Measurements from ENCODE around the gene HBG1.

HBG1 gene

GRCh38 chr11:5288906-5289550, 39.4 kb upstream of the HBG1 start:
- TF ChIP-seq CTCF (IDR thresholded peaks at IDR 0.05): no peak
- TF ChIP-seq ZFX (IDR thresholded peaks at IDR 0.05; ENCODE audit: borderline replicate concordance): no peak

GRCh38 chr11:5288108-5288905, 38.6 kb upstream of the HBG1 start:
- TF ChIP-seq CTCF (IDR thresholded peaks at IDR 0.05): no peak
- TF ChIP-seq ZFX (IDR thresholded peaks at IDR 0.05; ENCODE audit: borderline replicate concordance): no peak
- H3K27ac ChIP-seq: no peak overlapping the region

More at GRCh38 chr11:5288906-5289550, 39.4 kb upstream of the HBG1 start:
- H3K27ac ChIP-seq: no peak overlapping the region

- H3K27ac ChIP-seq: no peak overlapping the region
- TF ChIP-seq CTCF (IDR thresholded peaks at IDR 0.05): no peak
- TF ChIP-seq ZFX (IDR thresholded peaks at IDR 0.05; ENCODE audit: borderline replicate concordance): no peak
Observed at GRCh38 chr11:5286901-5287300, 37.2 kb upstream of the HBG1 start.

GRCh38 chr11:5286351-5286750, 36.7 kb upstream of the HBG1 start:
- no peak for TF ChIP-seq ZFX (IDR thresholded peaks at IDR 0.05; ENCODE audit: borderline replicate concordance)
- TF ChIP-seq CTCF (IDR thresholded peaks at IDR 0.05): no peak

GRCh38 chr11:5285703-5286340, 36.2 kb upstream of the HBG1 start:
- no peak overlapping the region for H3K27ac ChIP-seq

More at GRCh38 chr11:5286351-5286750, 36.7 kb upstream of the HBG1 start:
- H3K27ac ChIP-seq: no peak overlapping the region

GRCh38 chr11:5284637-5285036, 35.0 kb upstream of the HBG1 start:
- TF ChIP-seq ZFX (IDR thresholded peaks at IDR 0.05; ENCODE audit: borderline replicate concordance) (no peak), CTCF (IDR thresholded peaks at IDR 0.05) (no peak)
- no peak overlapping the region for H3K27ac ChIP-seq

More at GRCh38 chr11:5285703-5286340, 36.2 kb upstream of the HBG1 start:
- TF ChIP-seq ZFX (IDR thresholded peaks at IDR 0.05; ENCODE audit: borderline replicate concordance) (no peak), CTCF (IDR thresholded peaks at IDR 0.05) (no peak)

Data from 22Rv1 (cell line).